Activated CD4-positive, alpha-beta T cell treated with anti-CD3 and anti-CD28 coated beads, Interleukin-2, amount 10 ng/mL, durations not matched to agents 24 days and 14 days (primary cell): Measurements from ENCODE around the gene UBASH3B. TPM values are rescaled to one million over a fixed set of nuclear protein-coding genes. Genes with fewer than 3 reads are reported as not detected.
A peak's percentile ranks its signal among the peaks of the same experiment; 100 is the strongest.

Experiments used
- DNase-seq: peaks from one replicate; pipeline ENCODE4 v3.0.0; 2022
- H3K27ac Mint-ChIP-seq: one replicate; pipeline ENCODE4 v1.8.0; 2022; ENCODE audit warnings: mild to moderate bottlenecking, mixed read lengths
- H3K27me3 Mint-ChIP-seq: one replicate; pipeline ENCODE4 v1.8.0; 2022; ENCODE audit warnings: mixed read lengths
- H3K36me3 Mint-ChIP-seq: one replicate; pipeline ENCODE4 v1.8.0; 2022; ENCODE audit warnings: low read depth, mild to moderate bottlenecking, mixed read lengths
- H3K4me1 Mint-ChIP-seq: one replicate; pipeline ENCODE4 v1.8.0; 2021; ENCODE audit warnings: mixed read lengths
- H3K4me3 Mint-ChIP-seq: one replicate; pipeline ENCODE4 v1.8.0; 2022; ENCODE audit warnings: mild to moderate bottlenecking, moderate library complexity, mixed read lengths
- H3K9me3 Mint-ChIP-seq: one replicate; pipeline ENCODE4 v1.8.0; 2021; ENCODE audit warnings: mixed read lengths
- intact Hi-C: fragments of 100-400 bp; cut with micrococcal nuclease; formaldehyde crosslinking; loops from one replicate; pipeline ENCODE4 v1.15.1; 2023
- total RNA-seq: library from RNA; stranded (reverse); gene quantifications from 2 replicates; pipeline ENCODE4 v1.2.3, GENCODE V29; 2022

Gene UBASH3B
- total RNA-seq, 1 donor from 2014 or later: 14.8 TPM

GRCh38 chr11:122795307-122795706, 139.8 kb downstream of the UBASH3B start:
- Mint-ChIP-seq H3K36me3 (peaks cover 5% of the 10 kb centered on the region), H3K27ac (no peak overlapping the region), H3K4me3 (no peak overlapping the region), H3K27me3 (no peaks in the 10 kb centered on the region), H3K9me3 (no peaks in the 10 kb centered on the region), H3K4me1 (no peaks in the 10 kb centered on the region)
- DNase-seq: no peak
- intact Hi-C loops: no loop called here

GRCh38 chr11:122796128-122796717, 140.7 kb downstream of the UBASH3B start:
- DNase-seq: peak; percentile 88
- intact Hi-C loops: loop anchor here (1.0 to 2.0 kb wide), 2 partner anchors 60 to 227 kb away; no protein-coding TSS in a partner anchor
- Mint-ChIP-seq H3K27ac (no peak overlapping the region), H3K4me3 (no peak overlapping the region), H3K4me1 (no peaks in the 10 kb centered on the region), H3K27me3 (no peaks in the 10 kb centered on the region), H3K36me3 (peaks cover 5% of the 10 kb centered on the region), H3K9me3 (no peaks in the 10 kb centered on the region)

DNA sequence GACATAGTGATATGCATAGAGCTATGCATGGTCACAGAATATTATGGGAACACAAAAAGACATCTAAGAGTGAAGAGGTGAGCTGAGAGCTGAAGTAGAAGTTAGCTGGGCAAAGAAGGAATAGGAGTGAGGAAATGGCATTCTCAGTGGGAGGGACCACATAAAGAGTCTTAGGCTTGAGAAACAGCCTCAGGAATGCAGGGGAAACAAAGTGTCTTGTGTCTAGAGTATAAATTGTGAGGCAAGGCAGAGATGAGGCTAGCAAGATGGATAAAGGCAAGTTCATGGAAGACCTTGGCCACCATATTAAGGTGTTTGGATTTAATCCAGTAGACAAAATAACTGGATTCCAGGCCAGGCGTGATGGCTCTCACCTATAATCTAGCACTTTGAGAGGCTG, 142.1 kb downstream of the UBASH3B start:
- H3K27me3 Mint-ChIP-seq: no peaks in the 10 kb centered on the region
- H3K4me1 Mint-ChIP-seq: peaks cover 2% of the 10 kb centered on the region
- intact Hi-C loops: loop anchor here (2.0 kb wide), 1 partner anchor 225 kb away; no protein-coding TSS in a partner anchor
- peaks cover 7% of the 10 kb centered on the region for H3K36me3 Mint-ChIP-seq
- H3K9me3 Mint-ChIP-seq: no peaks in the 10 kb centered on the region
- DNase-seq: no peak
- no peak overlapping the region for H3K4me3 Mint-ChIP-seq
- no peak overlapping the region for H3K27ac Mint-ChIP-seq

GRCh38 chr11:122799406-122800105, 144.0 kb downstream of the UBASH3B start:
- Mint-ChIP-seq H3K9me3 (no peaks in the 10 kb centered on the region), H3K4me1 (peaks cover 9% of the 10 kb centered on the region), H3K27ac (no peak overlapping the region), H3K4me3 (no peak overlapping the region), H3K27me3 (no peaks in the 10 kb centered on the region), H3K36me3 (peaks cover 7% of the 10 kb centered on the region)
- intact Hi-C loops: no loop called here
- no peak for DNase-seq

GRCh38 chr11:122802876-122803275, 147.4 kb downstream of the UBASH3B start:
- intact Hi-C loops: no loop called here
- H3K4me3 Mint-ChIP-seq: no peak overlapping the region
- H3K36me3 Mint-ChIP-seq: peaks cover 9% of the 10 kb centered on the region
- DNase-seq: no peak
- no peak overlapping the region for H3K27ac Mint-ChIP-seq
- no peaks in the 10 kb centered on the region for H3K9me3 Mint-ChIP-seq
- no peaks in the 10 kb centered on the region for H3K27me3 Mint-ChIP-seq
- peaks cover 15% of the 10 kb centered on the region for H3K4me1 Mint-ChIP-seq

DNA sequence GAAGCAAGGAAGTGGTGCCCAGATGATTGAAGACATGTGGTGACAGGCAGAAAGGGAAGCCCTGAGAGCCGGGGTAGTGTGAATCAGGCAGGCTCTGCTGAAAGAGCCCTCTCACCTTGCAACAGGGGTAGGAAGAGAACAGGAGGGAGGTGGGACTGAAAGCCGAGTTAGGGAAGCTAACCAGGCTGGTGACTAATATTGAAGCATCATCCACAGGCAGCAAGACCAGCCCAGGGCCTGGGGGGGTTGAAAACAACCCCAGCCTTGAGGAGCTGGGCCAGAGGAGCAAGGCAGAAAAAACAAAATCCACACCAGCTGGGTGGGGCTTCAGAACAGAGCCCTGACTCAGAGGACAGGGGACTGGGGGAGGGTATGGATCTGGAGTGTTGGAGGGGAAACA, 147.8 kb downstream of the UBASH3B start:
- intact Hi-C loops: no loop called here
- Mint-ChIP-seq H3K36me3 (peaks cover 9% of the 10 kb centered on the region), H3K4me1 (peaks cover 20% of the 10 kb centered on the region), H3K9me3 (no peaks in the 10 kb centered on the region), H3K4me3 (no peak overlapping the region), H3K27ac (no peak overlapping the region), H3K27me3 (no peaks in the 10 kb centered on the region)
- no peak for DNase-seq

DNA sequence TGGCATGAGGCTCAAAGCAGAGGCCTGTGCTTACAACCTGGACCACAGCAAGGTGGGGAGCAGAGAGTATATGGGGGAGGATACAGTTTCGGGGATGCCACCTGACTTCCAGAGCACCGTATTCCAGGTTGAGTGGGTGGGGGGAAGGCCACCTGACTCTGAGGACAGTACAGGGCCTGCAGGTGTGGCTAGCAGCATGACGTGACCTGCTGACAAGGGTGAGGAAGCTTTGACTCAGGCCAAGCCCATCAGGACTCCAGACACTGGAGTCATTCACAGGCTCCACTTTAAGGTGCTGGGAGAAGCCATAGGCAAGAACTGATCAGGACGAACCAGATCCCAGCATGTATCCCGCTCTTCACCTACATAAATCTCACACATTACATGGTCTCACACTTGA, 148.2 kb downstream of the UBASH3B start:
- H3K27ac Mint-ChIP-seq: no peak overlapping the region
- no peak for DNase-seq
- no peaks in the 10 kb centered on the region for H3K27me3 Mint-ChIP-seq
- peaks cover 24% of the 10 kb centered on the region for H3K4me1 Mint-ChIP-seq
- intact Hi-C loops: no loop called here
- no peak overlapping the region for H3K4me3 Mint-ChIP-seq
- H3K9me3 Mint-ChIP-seq: no peaks in the 10 kb centered on the region
- H3K36me3 Mint-ChIP-seq: peaks cover 9% of the 10 kb centered on the region

DNA sequence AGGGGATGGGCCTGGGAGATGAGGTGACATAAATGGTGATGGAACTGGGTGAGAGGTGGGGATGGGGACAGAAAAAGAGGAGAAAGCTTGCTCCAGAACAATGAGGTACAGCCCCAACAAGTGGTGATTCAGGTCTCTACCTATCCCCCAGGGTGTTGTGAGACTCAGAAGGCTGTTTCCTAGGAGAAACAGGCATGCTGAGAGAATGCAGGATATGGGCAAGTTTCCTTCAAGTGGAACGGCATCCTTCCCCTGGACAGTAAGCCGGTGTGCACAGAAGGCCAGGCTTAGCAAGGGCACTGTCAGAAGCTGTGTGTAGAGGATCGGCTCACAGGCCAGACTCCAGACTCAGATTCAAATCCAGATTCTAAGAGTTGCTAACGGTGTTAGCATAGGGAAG, 148.6 kb downstream of the UBASH3B start:
- Mint-ChIP-seq H3K36me3 (peaks cover 7% of the 10 kb centered on the region), H3K4me3 (no peak overlapping the region), H3K9me3 (no peaks in the 10 kb centered on the region), H3K27me3 (no peaks in the 10 kb centered on the region), H3K27ac (no peak overlapping the region), H3K4me1 (peaks cover 24% of the 10 kb centered on the region)
- intact Hi-C loops: no loop called here
- DNase-seq: no peak

GRCh38 chr11:122804796-122805195, 149.3 kb downstream of the UBASH3B start:
- Mint-ChIP-seq H3K27ac (no peak overlapping the region), H3K36me3 (peaks cover 12% of the 10 kb centered on the region), H3K9me3 (no peaks in the 10 kb centered on the region), H3K4me3 (no peak overlapping the region), H3K4me1 (peaks cover 24% of the 10 kb centered on the region), H3K27me3 (no peaks in the 10 kb centered on the region)
- DNase-seq: no peak
- intact Hi-C loops: no loop called here

DNA sequence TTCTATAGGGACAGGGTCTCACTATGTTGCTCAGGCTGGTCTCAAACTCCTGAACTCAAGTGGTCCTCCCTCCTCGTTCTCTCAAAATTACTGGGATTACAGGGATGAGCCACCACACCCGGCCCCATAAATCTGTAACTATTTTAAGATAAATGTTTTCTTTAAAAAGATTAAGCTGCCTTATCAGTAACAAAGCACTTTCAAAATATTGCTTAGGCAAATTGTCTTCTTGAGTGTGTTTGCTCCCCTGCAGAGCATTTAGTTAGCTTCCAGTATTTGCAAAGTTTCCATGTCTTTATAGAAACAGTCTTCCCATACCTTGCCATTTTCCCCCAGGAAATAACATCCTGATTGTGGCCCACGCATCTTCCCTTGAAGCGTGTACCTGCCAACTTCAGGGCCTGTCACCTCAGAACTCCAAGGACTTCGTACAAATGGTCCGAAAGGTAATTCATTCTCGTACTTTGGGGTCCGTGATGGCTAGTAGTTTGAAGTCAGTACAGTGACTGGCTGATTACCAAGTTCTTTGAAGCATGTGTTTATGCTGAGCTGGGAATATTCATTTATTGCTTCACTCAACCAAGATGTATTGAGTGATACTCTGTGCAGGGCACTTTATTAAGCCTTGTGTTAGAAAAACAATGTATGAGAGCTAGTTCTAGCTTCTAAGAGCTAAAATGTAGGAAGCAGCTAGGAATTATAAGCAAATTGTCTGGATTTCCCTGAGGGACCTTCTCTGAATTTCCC, 152.4 kb downstream of the UBASH3B start:
- Mint-ChIP-seq H3K4me3 (peak overlapping the region; percentile 16), H3K27me3 (peaks cover 2% of the 10 kb centered on the region), H3K4me1 (peaks cover 24% of the 10 kb centered on the region), H3K9me3 (no peaks in the 10 kb centered on the region), H3K27ac (peak overlapping the region; percentile 25), H3K36me3 (peaks cover 13% of the 10 kb centered on the region)
- intact Hi-C loops: loop anchor here (1.0 kb wide), 1 partner anchor 48 kb away; no protein-coding TSS in a partner anchor
- DNase-seq: no peak

DNA sequence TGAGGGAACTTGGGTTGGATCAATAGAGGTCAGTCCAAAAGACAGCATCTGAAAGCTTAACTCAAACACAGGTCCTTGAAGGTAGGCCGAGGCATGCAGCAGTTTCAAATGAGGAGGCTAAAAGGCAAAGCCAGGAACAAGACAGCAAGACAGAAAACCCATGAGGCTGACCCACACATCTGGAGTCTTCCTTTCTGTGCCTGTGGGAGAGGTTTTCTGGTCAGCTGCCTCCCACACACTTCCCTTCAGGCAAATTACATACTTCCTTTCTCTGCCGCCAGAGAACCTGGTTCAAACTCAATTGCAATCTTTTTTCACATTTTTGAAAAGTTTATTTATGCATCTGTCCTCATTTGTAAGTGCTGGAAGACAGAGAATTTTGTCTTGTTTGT, 153.0 kb downstream of the UBASH3B start:
- Mint-ChIP-seq H3K27ac (peak overlapping the region; percentile 25), H3K4me3 (peak overlapping the region; percentile 16), H3K9me3 (no peaks in the 10 kb centered on the region), H3K4me1 (peaks cover 21% of the 10 kb centered on the region), H3K36me3 (peaks cover 13% of the 10 kb centered on the region), H3K27me3 (peaks cover 4% of the 10 kb centered on the region)
- intact Hi-C loops: loop anchor here (1.0 kb wide), 1 partner anchor 48 kb away; no protein-coding TSS in a partner anchor
- peak; percentile 61 for DNase-seq

- intact Hi-C loops: no loop called here
- Mint-ChIP-seq H3K27me3 (peaks cover 5% of the 10 kb centered on the region), H3K36me3 (peaks cover 12% of the 10 kb centered on the region), H3K4me1 (peaks cover 16% of the 10 kb centered on the region), H3K9me3 (no peaks in the 10 kb centered on the region), H3K27ac (no peak overlapping the region), H3K4me3 (no peak overlapping the region)
- no peak for DNase-seq
These were observed 154.3 kb downstream of the UBASH3B start for GRCh38 chr11:122809866-122810265.

DNA sequence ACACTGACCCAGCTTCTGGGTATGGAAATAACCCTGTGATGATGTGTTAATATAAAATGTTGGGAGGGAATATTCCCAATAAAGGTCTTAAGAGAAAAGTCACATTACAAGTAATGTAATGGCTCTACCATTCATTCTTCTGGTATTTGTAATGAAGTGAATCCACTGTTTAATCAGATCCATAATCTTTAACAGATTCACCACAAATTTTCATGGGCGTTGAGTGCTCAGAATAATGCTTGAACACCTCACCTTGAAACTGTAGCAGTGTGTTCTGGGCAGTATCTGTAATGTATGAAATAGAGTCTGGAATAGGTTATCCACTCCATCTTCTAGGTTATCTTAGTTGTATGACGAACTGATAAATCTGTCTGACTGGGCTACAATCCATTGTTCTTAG, 156.2 kb downstream of the UBASH3B start:
- Mint-ChIP-seq H3K9me3 (no peaks in the 10 kb centered on the region), H3K4me1 (peaks cover 14% of the 10 kb centered on the region), H3K27me3 (peaks cover 5% of the 10 kb centered on the region), H3K36me3 (peaks cover 11% of the 10 kb centered on the region), H3K27ac (no peak overlapping the region), H3K4me3 (no peak overlapping the region)
- intact Hi-C loops: no loop called here
- DNase-seq: no peak

GRCh38 chr11:122812638-122813037, 157.1 kb downstream of the UBASH3B start:
- no peak overlapping the region for H3K27ac Mint-ChIP-seq
- H3K9me3 Mint-ChIP-seq: peaks cover 4% of the 10 kb centered on the region
- H3K27me3 Mint-ChIP-seq: peaks cover 5% of the 10 kb centered on the region

More at GRCh38 chr11:122812638-122813037, 157.1 kb downstream of the UBASH3B start:
- no peak overlapping the region for H3K4me3 Mint-ChIP-seq
- H3K36me3 Mint-ChIP-seq: peaks cover 7% of the 10 kb centered on the region
- DNase-seq: no peak
- intact Hi-C loops: no loop called here
- H3K4me1 Mint-ChIP-seq: peaks cover 14% of the 10 kb centered on the region
